HCT116 (cell line): Measurements from ENCODE around the gene KRT86. TPM values are rescaled to one million over a fixed set of nuclear protein-coding genes. Genes with fewer than 3 reads are reported as not detected.

Experiments used
- ATAC-seq: fragments of 200-7000 bp; cut with Tn5 transposase; 2 replicates; pipeline ENCODE4 v1.9.1; 2020; ENCODE audit warnings: mild to moderate bottlenecking, moderate library complexity
- BruUV-seq: library from RNA; stranded (reverse); fragments of 400-500 nt; replicated peaks from 2 replicates; lab custom pipeline; 2021; lab: Mats Ljungman, UMichigan
- CTCF ChIA-PET: fragments of 300-600 bp; sonication (Branson Sonifier 250); formaldehyde crosslinking; loops from one replicate; lab custom pipeline; 2021; ENCODE audit warnings: antibody characterized with exemption; lab: Charles Lee
- POLR2A ChIA-PET: fragments of 300-600, 350-600 bp; sonication (Branson Sonifier 250); formaldehyde crosslinking; loops from one replicate; lab custom pipeline; 2021; ENCODE audit warnings: antibody characterized with exemption; lab: Charles Lee
- RAD21 ChIA-PET, 2 experiments: fragments of 300-600 bp; sonication (Branson Sonifier 250); formaldehyde crosslinking; loops; one replicate each; lab custom pipeline; 2023; ENCODE audit warnings: low total read pairs in 2 of 2; ENCODE audit not compliant: uncharacterized antibody in 2 of 2, unreplicated experiment in 2 of 2, low non-redundant PET in 1 of 2; lab: Charles Lee
- DNase-seq: peaks from one replicate; pipeline ENCODE4 v3.0.0-alpha.2; 2010; ENCODE audit warnings: low read depth, low spot score
- H2AFZ ChIP-seq: fragments of 200-600 bp; shearing (Covaris generic), sonication (generic); 2 replicates; pipeline ENCODE4 v1.6.1; 2017; ENCODE audit warnings: low read depth, mixed run types, mixed read lengths, antibody characterized with exemption, low read length; ENCODE audit not compliant: poor library complexity, severe bottlenecking
- H3K27ac ChIP-seq: 2 replicates; pipeline ENCODE4 v1.5.1; 2012; ENCODE audit warnings: low read depth, low read length
- H3K27me3 ChIP-seq: fragments of 200-600 bp; sonication (generic); 2 replicates; pipeline ENCODE4 v1.6.1; 2016; ENCODE audit warnings: mixed run types, low read length, mixed read lengths; ENCODE audit not compliant: insufficient read depth
- H3K36me3 ChIP-seq, 2 experiments: fragments of 200-500 bp in 1 of 2; fragments of 200-600 bp in 1 of 2; sonication (Bioruptor generic) in 1 of 2; sonication (generic) in 1 of 2; 2 replicates each; pipeline versions ENCODE4 v1.5.1 to v1.6.1; 2014 to 2016; ENCODE audit warnings: low read length in 2 of 2, inconsistent platforms in 1 of 2, mixed read lengths in 1 of 2, mixed run types in 1 of 2; ENCODE audit not compliant: insufficient read depth in 2 of 2, control insufficient read depth in 1 of 2
- H3K4me1 ChIP-seq, 2 experiments: fragments of 200-600 bp in 1 of 2; sonication (generic) in 1 of 2; 2 replicates each; pipeline versions ENCODE4 v1.5.1 to v1.6.1; 2012 to 2017; ENCODE audit warnings: low read length in 2 of 2, inconsistent platforms in 1 of 2, mild to moderate bottlenecking in 1 of 2, mixed read lengths in 1 of 2, mixed run types in 1 of 2, moderate library complexity in 1 of 2; ENCODE audit not compliant: insufficient read depth in 2 of 2, control insufficient read depth in 1 of 2
- H3K4me2 ChIP-seq: fragments of 200-600 bp; sonication (generic); 2 replicates; pipeline ENCODE4 v1.6.1; 2017; ENCODE audit warnings: mixed run types, low read length, mixed read lengths
- H3K4me3 ChIP-seq, 2 experiments: fragments of 200-600 bp in 1 of 2; sonication (generic) in 1 of 2; replicated peaks in 1 of 2; 2 replicates each; pipeline ENCODE4 v1.5.1; 2011 to 2016; ENCODE audit warnings: low read length in 2 of 2, control low read depth in 1 of 2, low read depth in 1 of 2, mild to moderate bottlenecking in 1 of 2, mixed read lengths in 1 of 2, mixed run types in 1 of 2
- H3K79me2 ChIP-seq: fragments of 200-600 bp; sonication (generic); 2 replicates; pipeline ENCODE4 v1.6.1; 2017; ENCODE audit warnings: mild to moderate bottlenecking, mixed run types, low read length, moderate library complexity, mixed read lengths; ENCODE audit not compliant: insufficient read depth
- H3K9ac ChIP-seq: fragments of 200-600 bp; sonication (generic); 2 replicates; pipeline ENCODE4 v1.6.1; 2016; ENCODE audit warnings: low read length, mixed read lengths
- H3K9me2 ChIP-seq: fragments of 200-600 bp; sonication (generic), shearing (Covaris generic); 2 replicates; pipeline ENCODE4 v1.6.1; 2017; ENCODE audit warnings: mixed run types, mild to moderate bottlenecking, moderate library complexity; ENCODE audit not compliant: insufficient read depth
- H3K9me3 ChIP-seq, 2 experiments: fragments of 200-500 bp in 1 of 2; fragments of 200-600 bp in 1 of 2; sonication (Bioruptor generic) in 1 of 2; sonication (generic) in 1 of 2; 2 replicates each; pipeline ENCODE4 v1.6.1; 2014 to 2017; ENCODE audit warnings: low read length in 2 of 2, mixed read lengths in 2 of 2, inconsistent platforms in 1 of 2, low read depth in 1 of 2, mild to moderate bottlenecking in 1 of 2, mixed run types in 1 of 2, moderate library complexity in 1 of 2; ENCODE audit not compliant: control insufficient read depth in 1 of 2, insufficient read depth in 1 of 2
- H4K20me1 ChIP-seq: fragments of 200-600 bp; sonication (generic), shearing (Covaris generic); 2 replicates; pipeline ENCODE4 v1.6.1; 2017; ENCODE audit warnings: mixed run types, mild to moderate bottlenecking, moderate library complexity; ENCODE audit not compliant: insufficient read depth
- ATF3 ChIP-seq: IDR thresholded peaks from 2 replicates; pipeline ENCODE4 v1.6.1; 2012
- CEBPB ChIP-seq: IDR thresholded peaks from 2 replicates; pipeline ENCODE4 v1.6.1; 2012; ENCODE audit warnings: low read depth
- CTCF ChIP-seq, 3 experiments: fragments of 200-600 bp in 1 of 3; sonication (generic) in 1 of 3; IDR thresholded peaks in 2 of 3; conservative IDR thresholded peaks in 1 of 3; 2 replicates each; pipeline ENCODE4 v1.5.1; 2012 to 2017; ENCODE audit warnings: low read depth in 2 of 3, low read length in 2 of 3, antibody characterized with exemption in 1 of 3, borderline replicate concordance in 1 of 3, control low read depth in 1 of 3, mild to moderate bottlenecking in 1 of 3, mixed read lengths in 1 of 3, mixed run types in 1 of 3, moderate library complexity in 1 of 3; ENCODE audit not compliant: insufficient read depth in 1 of 3
- EZH2 ChIP-seq: fragments of 200-600 bp; sonication (generic); IDR thresholded peaks from 2 replicates; pipeline ENCODE4 v1.6.1; 2017; ENCODE audit warnings: antibody characterized with exemption, mixed run types
- EZH2phosphoT487 ChIP-seq: fragments of 200-600 bp; IDR thresholded peaks from 2 replicates; pipeline ENCODE4 v1.6.1; 2018; ENCODE audit warnings: antibody characterized with exemption, borderline replicate concordance
- FOSL1 ChIP-seq: IDR thresholded peaks from 2 replicates; pipeline ENCODE4 v1.6.1; 2012; ENCODE audit warnings: low read depth
- JUND ChIP-seq: IDR thresholded peaks from 2 replicates; pipeline ENCODE4 v1.6.1; 2012
- MAX ChIP-seq: IDR thresholded peaks from 2 replicates; pipeline ENCODE4 v1.6.1; 2012
- POLR2AphosphoS5 ChIP-seq: IDR thresholded peaks from 2 replicates; pipeline ENCODE4 v1.6.1; 2011; ENCODE audit warnings: mild to moderate bottlenecking, low read depth, low read length, moderate library complexity
- SP1 ChIP-seq: IDR thresholded peaks from 2 replicates; pipeline ENCODE4 v1.6.1; 2012; ENCODE audit warnings: low read depth
- ZFX ChIP-seq: fragments of 450-650 bp; IDR thresholded peaks from 2 replicates; pipeline ENCODE4 v1.6.1; 2017
- intact Hi-C: fragments of 100-400 bp; cut with micrococcal nuclease; formaldehyde crosslinking; loops from 2 replicates; pipeline ENCODE4 v1.10.0; 2022
- total RNA-seq: library from RNA; stranded (reverse); gene quantifications from one replicate; pipeline ENCODE4 v1.2.1, GENCODE V29; 2021; ENCODE audit not compliant: unreplicated experiment

Gene KRT86
- total RNA-seq, 1 experiment from 2014 or later = 1.5 TPM

GRCh38 chr12:52353766-52354165 lies 79.3 kb downstream of the KRT86 start (continued):
- TF ChIP-seq MAX = no peak
- no peak for TF ChIP-seq FOSL1
- no peak for TF ChIP-seq JUND
- TF ChIP-seq CTCF (IDR thresholded peaks at IDR 0.05 in 2 of 3, conservative IDR thresholded peaks at IDR 0.05 in 1 of 3; ENCODE audit: borderline replicate concordance in 1 of 3, insufficient read depth in 1 of 3, low read depth in 2 of 3, low read length in 2 of 3) = no peak
- TF ChIP-seq ZFX = no peak
- TF ChIP-seq CEBPB = no peak

GRCh38 chr12:52354200-52354599 lies 79.8 kb downstream of the KRT86 start:
- H3K4me1 ChIP-seq = no peaks in the 10 kb centered on the region; a peak in 1 of 4 replicates
- RAD21 ChIA-PET = no interaction called here

More at GRCh38 chr12:52354200-52354599, 79.8 kb downstream of the KRT86 start:
- no peak overlapping the region for H2AFZ ChIP-seq
- H3K9me3 ChIP-seq = no peaks in the 10 kb centered on the region
- H4K20me1 ChIP-seq = no peaks in the 10 kb centered on the region
- ATAC-seq (no peak), DNase-seq (no peak)
- CTCF ChIA-PET = no interaction called here
- no peak for TF ChIP-seq EZH2
- TF ChIP-seq CEBPB = no peak
- no peak for TF ChIP-seq SP1
- TF ChIP-seq CTCF (IDR thresholded peaks at IDR 0.05 in 2 of 3, conservative IDR thresholded peaks at IDR 0.05 in 1 of 3; ENCODE audit: borderline replicate concordance in 1 of 3, insufficient read depth in 1 of 3, low read depth in 2 of 3, low read length in 2 of 3) = no peak
- TF ChIP-seq MAX = no peak
- no peak for TF ChIP-seq POLR2AphosphoS5
- no peak for TF ChIP-seq ATF3
- no peak for TF ChIP-seq EZH2phosphoT487
- no peak for TF ChIP-seq ZFX
- no peaks in the 10 kb centered on the region for H3K9me2 ChIP-seq
- H3K27ac ChIP-seq = no peak overlapping the region
- no peaks in the 10 kb centered on the region for H3K36me3 ChIP-seq
- H3K4me3 ChIP-seq = no peak overlapping the region
- intact Hi-C loops = no loop called here
- H3K4me2 ChIP-seq = no peak overlapping the region
- no peaks in the 10 kb centered on the region for H3K79me2 ChIP-seq
- no peaks in the 10 kb centered on the region; the same call in 1 of the 2 replicates for H3K27me3 ChIP-seq
- no TSS peak for BruUV-seq
- H3K9ac ChIP-seq = no peak overlapping the region
- POLR2A ChIA-PET = no interaction called here
